GM12872 (cell line): ENCODE data around the gene CEP170B.

Experiments used
- CTCF ChIP-seq: IDR thresholded peaks from 3 replicates; pipeline ENCODE4 v1.5.1; 2011; ENCODE audit warnings: low read depth, mild to moderate bottlenecking, low read length, moderate library complexity; ENCODE audit not compliant: insufficient read depth

The CEP170B gene

GRCh38 chr14:104863131-104863862, 1.8 kb upstream of the CEP170B start:
- no peak for TF ChIP-seq CTCF

GRCh38 chr14:104863923-104864266, 1.2 kb upstream of the CEP170B start:
- no peak for TF ChIP-seq CTCF

- TF ChIP-seq CTCF = no peak
These were observed 594 bp upstream of the CEP170B start for GRCh38 chr14:104864267-104865080.

- TF ChIP-seq CTCF = no peak
These were observed 768 bp downstream of the CEP170B start for GRCh38 chr14:104865631-104866441.

- TF ChIP-seq CTCF = no peak
These were observed 1.6 kb downstream of the CEP170B start for GRCh38 chr14:104866451-104867370.

- TF ChIP-seq CTCF = no peak
These were observed 2.4 kb downstream of the CEP170B start for GRCh38 chr14:104867371-104868059.
